ENCODE data around the gene SPPL2A.

- no peak for TF ChIP-seq CTCF (IDR thresholded peaks at IDR 0.05)
- TF ChIP-seq EZH2 (IDR thresholded peaks at IDR 0.05), result no peak
- no peak for TF ChIP-seq EZH2phosphoT487 (IDR thresholded peaks at IDR 0.05)
Observed at GRCh38 chr15:50790778-50791453, 25.4 kb upstream of the SPPL2A start.

Measured in neural progenitor cell (in vitro differentiated cells).